Sigmoid colon (tissue), 4 donors: ENCODE data around the gene PCDHGA1.

Experiments used
- EP300 ChIP-seq, 4 donors: sonication (generic); formaldehyde crosslinking; IDR thresholded peaks; one replicate each; pipeline ENCODE4 v1.6.1; 2017; ENCODE audit warnings: antibody characterized with exemption in 4 of 4
- POLR2A ChIP-seq, 2 donors: fragments of 450-650 bp; IDR thresholded peaks; one replicate each; pipeline ENCODE4 v1.6.1; 2016; ENCODE audit warnings: antibody characterized with exemption in 2 of 2, mild to moderate bottlenecking in 2 of 2, moderate library complexity in 2 of 2
- POLR2AphosphoS5 ChIP-seq, 4 donors: sonication (generic); formaldehyde crosslinking; IDR thresholded peaks; one replicate each; pipeline ENCODE4 v1.6.1; 2017; ENCODE audit warnings: antibody characterized with exemption in 4 of 4
- TF ChIP-seq, protein P1 (sequence below), 4 experiments: fragments of 450-650 bp in 3 of 4; fragments of 200-600 bp in 1 of 4; IDR thresholded peaks; one replicate each; pipeline ENCODE4 v1.5.1; 2016 to 2019; ENCODE audit warnings: antibody characterized with exemption in 4 of 4, mild to moderate bottlenecking in 3 of 4, moderate library complexity in 2 of 4

DNA sequence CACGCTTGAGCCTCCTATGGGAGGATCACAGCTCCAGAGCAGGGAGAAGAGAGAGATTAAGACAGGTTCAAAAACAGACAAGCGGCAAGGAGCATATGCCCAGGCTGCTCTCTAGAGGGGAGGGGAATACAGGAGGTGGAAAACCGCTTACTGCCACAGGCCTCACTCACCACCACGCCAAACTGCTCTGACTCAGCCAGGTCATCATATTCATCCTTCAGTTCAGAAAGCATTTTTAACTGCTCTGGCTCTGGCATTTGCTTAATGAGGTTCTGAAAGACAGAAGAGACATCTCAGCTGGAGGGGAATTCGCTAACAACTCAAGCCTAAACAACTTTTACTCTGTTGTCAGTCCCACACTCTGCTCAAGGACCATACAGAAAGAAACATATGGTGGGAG is 198.7 kb downstream of the PCDHGA1 start:
- TF ChIP-seq, protein P1, sequence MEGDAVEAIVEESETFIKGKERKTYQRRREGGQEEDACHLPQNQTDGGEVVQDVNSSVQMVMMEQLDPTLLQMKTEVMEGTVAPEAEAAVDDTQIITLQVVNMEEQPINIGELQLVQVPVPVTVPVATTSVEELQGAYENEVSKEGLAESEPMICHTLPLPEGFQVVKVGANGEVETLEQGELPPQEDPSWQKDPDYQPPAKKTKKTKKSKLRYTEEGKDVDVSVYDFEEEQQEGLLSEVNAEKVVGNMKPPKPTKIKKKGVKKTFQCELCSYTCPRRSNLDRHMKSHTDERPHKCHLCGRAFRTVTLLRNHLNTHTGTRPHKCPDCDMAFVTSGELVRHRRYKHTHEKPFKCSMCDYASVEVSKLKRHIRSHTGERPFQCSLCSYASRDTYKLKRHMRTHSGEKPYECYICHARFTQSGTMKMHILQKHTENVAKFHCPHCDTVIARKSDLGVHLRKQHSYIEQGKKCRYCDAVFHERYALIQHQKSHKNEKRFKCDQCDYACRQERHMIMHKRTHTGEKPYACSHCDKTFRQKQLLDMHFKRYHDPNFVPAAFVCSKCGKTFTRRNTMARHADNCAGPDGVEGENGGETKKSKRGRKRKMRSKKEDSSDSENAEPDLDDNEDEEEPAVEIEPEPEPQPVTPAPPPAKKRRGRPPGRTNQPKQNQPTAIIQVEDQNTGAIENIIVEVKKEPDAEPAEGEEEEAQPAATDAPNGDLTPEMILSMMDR (IDR thresholded peaks at IDR 0.05), result no peak
- no peak for TF ChIP-seq POLR2A (IDR thresholded peaks at IDR 0.05)
- no peak for TF ChIP-seq POLR2AphosphoS5 (IDR thresholded peaks at IDR 0.05)
- no peak for TF ChIP-seq EP300 (IDR thresholded peaks at IDR 0.05)
